Fibroblast of the aortic adventitia (primary cell): ENCODE data around the gene SF3B5. TPM values are rescaled to one million over a fixed set of nuclear protein-coding genes. Genes with fewer than 3 reads are reported as not detected.

Source experiments
- DNase-seq: peaks from one replicate; pipeline ENCODE4 v3.0.0-alpha.2; 2010; ENCODE audit warnings: low read depth
- H3K4me3 ChIP-seq: 2 replicates; pipeline ENCODE4 v1.5.1; 2011; ENCODE audit warnings: low read depth, mild to moderate bottlenecking, control low read depth, low read length, moderate library complexity
- CTCF ChIP-seq: IDR thresholded peaks from 2 replicates; pipeline ENCODE4 v1.5.1; 2011; ENCODE audit warnings: mild to moderate bottlenecking, low read length, control low read depth, inconsistent platforms; ENCODE audit not compliant: insufficient read depth
- total RNA-seq: library from RNA; depleted of rRNA; stranded (reverse); fragments of >200 nt; gene quantifications from 2 replicates; pipeline ENCODE4 v1.2.3, GENCODE V29; 2012; ENCODE audit warnings: low replicate concordance

SF3B5 gene
- total RNA-seq, 1 donor = 115 TPM

- no peak for DNase-seq
- H3K4me3 ChIP-seq = no peak overlapping the region
- no peak for TF ChIP-seq CTCF
Measured at GRCh38 chr6:144127097-144127496, 31.7 kb upstream of the SF3B5 start.

GRCh38 chr6:144123836-144124235 lies 28.5 kb upstream of the SF3B5 start:
- H3K4me3 ChIP-seq = no peak overlapping the region
- DNase-seq = no peak
- TF ChIP-seq CTCF = no peak

GRCh38 chr6:144123421-144123820 lies 28.0 kb upstream of the SF3B5 start:
- TF ChIP-seq CTCF = no peak
- no peak for DNase-seq
- H3K4me3 ChIP-seq = no peak overlapping the region

- DNase-seq = no peak
- TF ChIP-seq CTCF = no peak
- no peak overlapping the region for H3K4me3 ChIP-seq
Measured at GRCh38 chr6:144122861-144123260, 27.5 kb upstream of the SF3B5 start.

GRCh38 chr6:144119376-144119775 lies 24.0 kb upstream of the SF3B5 start:
- no peak for DNase-seq
- TF ChIP-seq CTCF = no peak
- H3K4me3 ChIP-seq = no peak overlapping the region

GRCh38 chr6:144115219-144115618 lies 19.8 kb upstream of the SF3B5 start:
- H3K4me3 ChIP-seq = no peak overlapping the region
- no peak for DNase-seq
- TF ChIP-seq CTCF = no peak

- no peak overlapping the region for H3K4me3 ChIP-seq
- DNase-seq = no peak
- TF ChIP-seq CTCF = no peak
Measured at GRCh38 chr6:144113366-144113765, 18.0 kb upstream of the SF3B5 start.
